Stimulated activated CD8-positive, alpha-beta memory T cell treated with anti-CD3 and anti-CD28 coated beads, Interleukin-7, amount 100 ng/mL, for 4 hours (primary cell): ENCODE measurements around the gene EYA3.

ENCODE experiments used
- DNase-seq, 2 donors: peaks; one replicate each; pipeline ENCODE4 v3.0.0-alpha.2; 2020; ENCODE audit warnings: low read depth in 2 of 2

Gene EYA3

GRCh38 chr1:28113242-28113572, 24.8 kb upstream of the EYA3 start:
- DNase-seq = no peak

- DNase-seq = no peak
Measured at GRCh38 chr1:28112388-28113241, 24.2 kb upstream of the EYA3 start.

GRCh38 chr1:28111157-28111556, 22.7 kb upstream of the EYA3 start:
- no peak for DNase-seq

- no peak for DNase-seq
Measured at GRCh38 chr1:28110555-28110954, 22.1 kb upstream of the EYA3 start.

GRCh38 chr1:28109639-28110038, 21.2 kb upstream of the EYA3 start:
- no peak for DNase-seq

- no peak for DNase-seq
Measured at GRCh38 chr1:28108001-28108400, 19.6 kb upstream of the EYA3 start.

- DNase-seq = no peak
Measured at GRCh38 chr1:28104866-28105467, 16.6 kb upstream of the EYA3 start.

- no peak for DNase-seq
Measured at GRCh38 chr1:28102189-28102588, 13.8 kb upstream of the EYA3 start.

GRCh38 chr1:28099050-28099769, 10.8 kb upstream of the EYA3 start:
- no peak for DNase-seq

- DNase-seq = no peak
Measured at GRCh38 chr1:28097100-28097472, 8.7 kb upstream of the EYA3 start.

GRCh38 chr1:28096210-28097099, 8.0 kb upstream of the EYA3 start:
- no peak for DNase-seq

- DNase-seq = peak; percentile 46 to 68
Measured at GRCh38 chr1:28091043-28091781, 2.8 kb upstream of the EYA3 start.

- DNase-seq = no peak
Measured at GRCh38 chr1:28087614-28088167, 719 bp downstream of the EYA3 start.

GRCh38 chr1:28086651-28087050, 1.8 kb downstream of the EYA3 start:
- DNase-seq = no peak

- DNase-seq = no peak
Measured at GRCh38 chr1:28085129-28085528, 3.3 kb downstream of the EYA3 start.

GRCh38 chr1:28083876-28084275, 4.5 kb downstream of the EYA3 start:
- no peak for DNase-seq

GRCh38 chr1:28078680-28079626, 9.5 kb downstream of the EYA3 start:
- no peak for DNase-seq

- DNase-seq = no peak
Measured at GRCh38 chr1:28078262-28078661, 10.1 kb downstream of the EYA3 start.

- no peak for DNase-seq
Measured at GRCh38 chr1:28074892-28075511, 13.4 kb downstream of the EYA3 start.
